WTC11 (cell line): ENCODE results near the gene RUSF1. TPM values are rescaled to one million over a fixed set of nuclear protein-coding genes. Genes with fewer than 3 reads are reported as not detected.

Source experiments
- ATAC-seq: fragments of 200-7000 bp; cut with Tn5 transposase; 2 replicates; pipeline ENCODE4 v1.10.0; 2021; ENCODE audit warnings: mild to moderate bottlenecking, moderate library complexity
- CTCF ChIA-PET: fragments of 300-600 bp; sonication (Branson Sonifier 250); formaldehyde crosslinking; loops from one replicate; lab custom pipeline; 2021; ENCODE audit warnings: antibody characterized with exemption; lab: Charles Lee
- POLR2A ChIA-PET: fragments of 350-600 bp; sonication (Branson Sonifier 250); formaldehyde crosslinking; loops from one replicate; lab custom pipeline; 2021; ENCODE audit warnings: antibody characterized with exemption; lab: Charles Lee
- DNase-seq: peaks from one replicate; pipeline ENCODE4 v3.0.0; 2021; ENCODE audit warnings: low spot score
- H3K27ac Mint-ChIP-seq: 2 replicates; pipeline ENCODE4 v1.8.0; 2021; ENCODE audit warnings: mixed read lengths
- H3K27me3 Mint-ChIP-seq: 2 replicates; pipeline ENCODE4 v1.8.0; 2021; ENCODE audit warnings: low read depth, mild to moderate bottlenecking, moderate library complexity, mixed read lengths
- H3K36me3 Mint-ChIP-seq: 2 replicates; pipeline ENCODE4 v1.8.0; 2021; ENCODE audit warnings: mixed read lengths
- H3K4me1 Mint-ChIP-seq: 2 replicates; pipeline ENCODE4 v1.8.0; 2022; ENCODE audit warnings: mixed read lengths
- H3K4me3 Mint-ChIP-seq: 2 replicates; pipeline ENCODE4 v1.8.0; 2021; ENCODE audit warnings: mild to moderate bottlenecking, moderate library complexity, mixed read lengths
- H3K9me3 Mint-ChIP-seq: 2 replicates; pipeline ENCODE4 v1.8.0; 2021; ENCODE audit warnings: mixed read lengths
- E2F1 ChIP-seq: sonication (generic); formaldehyde crosslinking; IDR thresholded peaks from 2 replicates; pipeline ENCODE4 v1.8.0; 2022; ENCODE audit warnings: mild to moderate bottlenecking, missing genetic modification reagents
- ETV6 ChIP-seq: sonication (generic); formaldehyde crosslinking; IDR thresholded peaks from 2 replicates; pipeline ENCODE4 v1.8.1; 2022; ENCODE audit warnings: mild to moderate bottlenecking, missing genetic modification reagents
- FOXK1 ChIP-seq: sonication (generic); formaldehyde crosslinking; IDR thresholded peaks from 2 replicates; pipeline ENCODE4 v1.8.0; 2022; ENCODE audit warnings: mild to moderate bottlenecking, moderate library complexity, missing genetic modification reagents
- FOXP1 ChIP-seq: sonication (generic); formaldehyde crosslinking; IDR thresholded peaks from 2 replicates; pipeline ENCODE4 v1.8.0; 2022; ENCODE audit warnings: missing genetic modification reagents, mild to moderate bottlenecking, moderate library complexity, borderline replicate concordance
- HMGA2 ChIP-seq: fragments of 250-450 bp; sonication (Bioruptor Pico); IDR thresholded peaks from 2 replicates; pipeline ENCODE4 v1.4.0; 2021; ENCODE audit warnings: mild to moderate bottlenecking, moderate library complexity
- SP1 ChIP-seq: sonication (generic); formaldehyde crosslinking; conservative IDR thresholded peaks from 2 replicates; pipeline ENCODE4 v1.8.1; 2022; ENCODE audit warnings: missing genetic modification reagents
- ZNF263 ChIP-seq: sonication (generic); formaldehyde crosslinking; IDR thresholded peaks from 2 replicates; pipeline ENCODE4 v1.8.1; 2022; ENCODE audit warnings: low read depth, mild to moderate bottlenecking, moderate library complexity, missing genetic modification reagents
- ZNF416 ChIP-seq: fragments of 250-450 bp; sonication (Bioruptor Pico); IDR thresholded peaks from 2 replicates; pipeline ENCODE4 v1.9.0; 2021; ENCODE audit warnings: mild to moderate bottlenecking, inconsistent platforms
- total RNA-seq: library from RNA; stranded (reverse); gene quantifications from 3 replicates; pipeline ENCODE4 v1.2.3, GENCODE V29; 2021
- TF ChIP-seq, protein P1 (sequence below): fragments of 200-600 bp; IDR thresholded peaks from 2 replicates; pipeline ENCODE4 v1.8.0; 2022; ENCODE audit warnings: antibody characterized with exemption
- TF ChIP-seq, protein P2 (sequence below): sonication (generic); formaldehyde crosslinking; IDR thresholded peaks from 2 replicates; pipeline ENCODE4 v1.8.1; 2022; ENCODE audit warnings: low read depth, mild to moderate bottlenecking, moderate library complexity, missing genetic modification reagents, borderline replicate concordance
- TF ChIP-seq, protein P3 (sequence below): sonication (generic); formaldehyde crosslinking; IDR thresholded peaks from 2 replicates; pipeline ENCODE4 v1.8.1; 2023; ENCODE audit warnings: mild to moderate bottlenecking, missing genetic modification reagents, moderate library complexity
- TF ChIP-seq, protein P4 (sequence below): sonication (generic); formaldehyde crosslinking; IDR thresholded peaks from 2 replicates; pipeline ENCODE4 v1.8.1; 2023; ENCODE audit warnings: mild to moderate bottlenecking, missing genetic modification reagents, borderline replicate concordance
- TF ChIP-seq, protein P5 (sequence below): sonication (generic); formaldehyde crosslinking; conservative IDR thresholded peaks from 2 replicates; pipeline ENCODE4 v1.8.1; 2023; ENCODE audit warnings: mild to moderate bottlenecking, low read depth, missing genetic modification reagents, moderate library complexity
- TF ChIP-seq, protein P6 (sequence below): sonication (generic); formaldehyde crosslinking; IDR thresholded peaks from 2 replicates; pipeline ENCODE4 v1.8.0; 2022; ENCODE audit warnings: mild to moderate bottlenecking, missing genetic modification reagents
- TF ChIP-seq, protein P7 (sequence below): sonication (generic); formaldehyde crosslinking; IDR thresholded peaks from 2 replicates; pipeline ENCODE4 v1.8.1; 2022; ENCODE audit warnings: missing genetic modification reagents, borderline replicate concordance

Gene RUSF1
- total RNA-seq, 1 experiment from 2014 or later: 35.9 TPM

- peaks cover 83% of the 10 kb centered on the region for H3K27me3 Mint-ChIP-seq
- ChIA-PET CTCF (interaction anchor here (13.1 kb wide), 1 partner anchor 23 kb away, joined by 221 read pairs; the partner anchor contains the start of gene ARMC5), POLR2A (no interaction called here)
Observed at GRCh38 chr16:31479751-31480150, 28.4 kb downstream of the RUSF1 start.

More at GRCh38 chr16:31479751-31480150, 28.4 kb downstream of the RUSF1 start:
- ATAC-seq (no peak), DNase-seq (no peak)
- no peak overlapping the region for H3K4me3 Mint-ChIP-seq
- H3K4me1 Mint-ChIP-seq: peaks cover 14% of the 10 kb centered on the region
- H3K9me3 Mint-ChIP-seq: no peaks in the 10 kb centered on the region
- H3K36me3 Mint-ChIP-seq: no peaks in the 10 kb centered on the region
- H3K27ac Mint-ChIP-seq: no peak overlapping the region
- TF ChIP-seq, protein P1, sequence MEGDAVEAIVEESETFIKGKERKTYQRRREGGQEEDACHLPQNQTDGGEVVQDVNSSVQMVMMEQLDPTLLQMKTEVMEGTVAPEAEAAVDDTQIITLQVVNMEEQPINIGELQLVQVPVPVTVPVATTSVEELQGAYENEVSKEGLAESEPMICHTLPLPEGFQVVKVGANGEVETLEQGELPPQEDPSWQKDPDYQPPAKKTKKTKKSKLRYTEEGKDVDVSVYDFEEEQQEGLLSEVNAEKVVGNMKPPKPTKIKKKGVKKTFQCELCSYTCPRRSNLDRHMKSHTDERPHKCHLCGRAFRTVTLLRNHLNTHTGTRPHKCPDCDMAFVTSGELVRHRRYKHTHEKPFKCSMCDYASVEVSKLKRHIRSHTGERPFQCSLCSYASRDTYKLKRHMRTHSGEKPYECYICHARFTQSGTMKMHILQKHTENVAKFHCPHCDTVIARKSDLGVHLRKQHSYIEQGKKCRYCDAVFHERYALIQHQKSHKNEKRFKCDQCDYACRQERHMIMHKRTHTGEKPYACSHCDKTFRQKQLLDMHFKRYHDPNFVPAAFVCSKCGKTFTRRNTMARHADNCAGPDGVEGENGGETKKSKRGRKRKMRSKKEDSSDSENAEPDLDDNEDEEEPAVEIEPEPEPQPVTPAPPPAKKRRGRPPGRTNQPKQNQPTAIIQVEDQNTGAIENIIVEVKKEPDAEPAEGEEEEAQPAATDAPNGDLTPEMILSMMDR: no peak
- TF ChIP-seq SP1 (CRISPR knock-in tag) (no peak), ETV6 (CRISPR knock-in tag) (no peak), E2F1 (CRISPR knock-in tag) (no peak), ZNF416 (CRISPR knock-in tag) (no peak), HMGA2 (no peak), FOXK1 (CRISPR knock-in tag) (no peak), ZNF263 (no peak), FOXP1 (no peak)
- TF ChIP-seq, protein P2, sequence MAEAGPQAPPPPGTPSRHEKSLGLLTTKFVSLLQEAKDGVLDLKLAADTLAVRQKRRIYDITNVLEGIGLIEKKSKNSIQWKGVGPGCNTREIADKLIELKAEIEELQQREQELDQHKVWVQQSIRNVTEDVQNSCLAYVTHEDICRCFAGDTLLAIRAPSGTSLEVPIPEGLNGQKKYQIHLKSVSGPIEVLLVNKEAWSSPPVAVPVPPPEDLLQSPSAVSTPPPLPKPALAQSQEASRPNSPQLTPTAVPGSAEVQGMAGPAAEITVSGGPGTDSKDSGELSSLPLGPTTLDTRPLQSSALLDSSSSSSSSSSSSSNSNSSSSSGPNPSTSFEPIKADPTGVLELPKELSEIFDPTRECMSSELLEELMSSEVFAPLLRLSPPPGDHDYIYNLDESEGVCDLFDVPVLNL: no peak
- TF ChIP-seq, protein P3, sequence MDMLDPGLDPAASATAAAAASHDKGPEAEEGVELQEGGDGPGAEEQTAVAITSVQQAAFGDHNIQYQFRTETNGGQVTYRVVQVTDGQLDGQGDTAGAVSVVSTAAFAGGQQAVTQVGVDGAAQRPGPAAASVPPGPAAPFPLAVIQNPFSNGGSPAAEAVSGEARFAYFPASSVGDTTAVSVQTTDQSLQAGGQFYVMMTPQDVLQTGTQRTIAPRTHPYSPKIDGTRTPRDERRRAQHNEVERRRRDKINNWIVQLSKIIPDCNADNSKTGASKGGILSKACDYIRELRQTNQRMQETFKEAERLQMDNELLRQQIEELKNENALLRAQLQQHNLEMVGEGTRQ (CRISPR knock-in tag): no peak
- TF ChIP-seq, protein P4, sequence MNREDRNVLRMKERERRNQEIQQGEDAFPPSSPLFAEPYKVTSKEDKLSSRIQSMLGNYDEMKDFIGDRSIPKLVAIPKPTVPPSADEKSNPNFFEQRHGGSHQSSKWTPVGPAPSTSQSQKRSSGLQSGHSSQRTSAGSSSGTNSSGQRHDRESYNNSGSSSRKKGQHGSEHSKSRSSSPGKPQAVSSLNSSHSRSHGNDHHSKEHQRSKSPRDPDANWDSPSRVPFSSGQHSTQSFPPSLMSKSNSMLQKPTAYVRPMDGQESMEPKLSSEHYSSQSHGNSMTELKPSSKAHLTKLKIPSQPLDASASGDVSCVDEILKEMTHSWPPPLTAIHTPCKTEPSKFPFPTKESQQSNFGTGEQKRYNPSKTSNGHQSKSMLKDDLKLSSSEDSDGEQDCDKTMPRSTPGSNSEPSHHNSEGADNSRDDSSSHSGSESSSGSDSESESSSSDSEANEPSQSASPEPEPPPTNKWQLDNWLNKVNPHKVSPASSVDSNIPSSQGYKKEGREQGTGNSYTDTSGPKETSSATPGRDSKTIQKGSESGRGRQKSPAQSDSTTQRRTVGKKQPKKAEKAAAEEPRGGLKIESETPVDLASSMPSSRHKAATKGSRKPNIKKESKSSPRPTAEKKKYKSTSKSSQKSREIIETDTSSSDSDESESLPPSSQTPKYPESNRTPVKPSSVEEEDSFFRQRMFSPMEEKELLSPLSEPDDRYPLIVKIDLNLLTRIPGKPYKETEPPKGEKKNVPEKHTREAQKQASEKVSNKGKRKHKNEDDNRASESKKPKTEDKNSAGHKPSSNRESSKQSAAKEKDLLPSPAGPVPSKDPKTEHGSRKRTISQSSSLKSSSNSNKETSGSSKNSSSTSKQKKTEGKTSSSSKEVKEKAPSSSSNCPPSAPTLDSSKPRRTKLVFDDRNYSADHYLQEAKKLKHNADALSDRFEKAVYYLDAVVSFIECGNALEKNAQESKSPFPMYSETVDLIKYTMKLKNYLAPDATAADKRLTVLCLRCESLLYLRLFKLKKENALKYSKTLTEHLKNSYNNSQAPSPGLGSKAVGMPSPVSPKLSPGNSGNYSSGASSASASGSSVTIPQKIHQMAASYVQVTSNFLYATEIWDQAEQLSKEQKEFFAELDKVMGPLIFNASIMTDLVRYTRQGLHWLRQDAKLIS (CRISPR knock-in tag): no peak
- TF ChIP-seq, protein P5, sequence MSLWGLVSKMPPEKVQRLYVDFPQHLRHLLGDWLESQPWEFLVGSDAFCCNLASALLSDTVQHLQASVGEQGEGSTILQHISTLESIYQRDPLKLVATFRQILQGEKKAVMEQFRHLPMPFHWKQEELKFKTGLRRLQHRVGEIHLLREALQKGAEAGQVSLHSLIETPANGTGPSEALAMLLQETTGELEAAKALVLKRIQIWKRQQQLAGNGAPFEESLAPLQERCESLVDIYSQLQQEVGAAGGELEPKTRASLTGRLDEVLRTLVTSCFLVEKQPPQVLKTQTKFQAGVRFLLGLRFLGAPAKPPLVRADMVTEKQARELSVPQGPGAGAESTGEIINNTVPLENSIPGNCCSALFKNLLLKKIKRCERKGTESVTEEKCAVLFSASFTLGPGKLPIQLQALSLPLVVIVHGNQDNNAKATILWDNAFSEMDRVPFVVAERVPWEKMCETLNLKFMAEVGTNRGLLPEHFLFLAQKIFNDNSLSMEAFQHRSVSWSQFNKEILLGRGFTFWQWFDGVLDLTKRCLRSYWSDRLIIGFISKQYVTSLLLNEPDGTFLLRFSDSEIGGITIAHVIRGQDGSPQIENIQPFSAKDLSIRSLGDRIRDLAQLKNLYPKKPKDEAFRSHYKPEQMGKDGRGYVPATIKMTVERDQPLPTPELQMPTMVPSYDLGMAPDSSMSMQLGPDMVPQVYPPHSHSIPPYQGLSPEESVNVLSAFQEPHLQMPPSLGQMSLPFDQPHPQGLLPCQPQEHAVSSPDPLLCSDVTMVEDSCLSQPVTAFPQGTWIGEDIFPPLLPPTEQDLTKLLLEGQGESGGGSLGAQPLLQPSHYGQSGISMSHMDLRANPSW (CRISPR knock-in tag): no peak
- TF ChIP-seq, protein P6, sequence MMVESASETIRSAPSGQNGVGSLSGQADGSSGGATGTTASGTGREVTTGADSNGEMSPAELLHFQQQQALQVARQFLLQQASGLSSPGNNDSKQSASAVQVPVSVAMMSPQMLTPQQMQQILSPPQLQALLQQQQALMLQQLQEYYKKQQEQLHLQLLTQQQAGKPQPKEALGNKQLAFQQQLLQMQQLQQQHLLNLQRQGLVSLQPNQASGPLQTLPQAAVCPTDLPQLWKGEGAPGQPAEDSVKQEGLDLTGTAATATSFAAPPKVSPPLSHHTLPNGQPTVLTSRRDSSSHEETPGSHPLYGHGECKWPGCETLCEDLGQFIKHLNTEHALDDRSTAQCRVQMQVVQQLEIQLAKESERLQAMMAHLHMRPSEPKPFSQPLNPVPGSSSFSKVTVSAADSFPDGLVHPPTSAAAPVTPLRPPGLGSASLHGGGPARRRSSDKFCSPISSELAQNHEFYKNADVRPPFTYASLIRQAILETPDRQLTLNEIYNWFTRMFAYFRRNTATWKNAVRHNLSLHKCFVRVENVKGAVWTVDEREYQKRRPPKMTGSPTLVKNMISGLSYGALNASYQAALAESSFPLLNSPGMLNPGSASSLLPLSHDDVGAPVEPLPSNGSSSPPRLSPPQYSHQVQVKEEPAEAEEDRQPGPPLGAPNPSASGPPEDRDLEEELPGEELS (CRISPR knock-in tag): no peak
- TF ChIP-seq, protein P7, sequence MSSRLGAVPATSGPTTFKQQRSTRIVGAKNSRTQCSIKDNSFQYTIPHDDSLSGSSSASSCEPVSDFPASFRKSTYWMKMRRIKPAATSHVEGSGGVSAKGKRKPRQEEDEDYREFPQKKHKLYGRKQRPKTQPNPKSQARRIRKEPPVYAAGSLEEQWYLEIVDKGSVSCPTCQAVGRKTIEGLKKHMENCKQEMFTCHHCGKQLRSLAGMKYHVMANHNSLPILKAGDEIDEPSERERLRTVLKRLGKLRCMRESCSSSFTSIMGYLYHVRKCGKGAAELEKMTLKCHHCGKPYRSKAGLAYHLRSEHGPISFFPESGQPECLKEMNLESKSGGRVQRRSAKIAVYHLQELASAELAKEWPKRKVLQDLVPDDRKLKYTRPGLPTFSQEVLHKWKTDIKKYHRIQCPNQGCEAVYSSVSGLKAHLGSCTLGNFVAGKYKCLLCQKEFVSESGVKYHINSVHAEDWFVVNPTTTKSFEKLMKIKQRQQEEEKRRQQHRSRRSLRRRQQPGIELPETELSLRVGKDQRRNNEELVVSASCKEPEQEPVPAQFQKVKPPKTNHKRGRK (CRISPR knock-in tag): no peak
